Measurements from ENCODE around the gene DTD1. TPM values are rescaled to one million over a fixed set of nuclear protein-coding genes. Genes with fewer than 3 reads are reported as not detected.

DTD1 gene, protein sequence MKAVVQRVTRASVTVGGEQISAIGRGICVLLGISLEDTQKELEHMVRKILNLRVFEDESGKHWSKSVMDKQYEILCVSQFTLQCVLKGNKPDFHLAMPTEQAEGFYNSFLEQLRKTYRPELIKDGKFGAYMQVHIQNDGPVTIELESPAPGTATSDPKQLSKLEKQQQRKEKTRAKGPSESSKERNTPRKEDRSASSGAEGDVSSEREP
- 14.2 and 14.3 TPM in 2 replicates for total RNA-seq (2022)
- Bru-seq, nascent RNA = percentile 45 among the genes with signal in this experiment
- BruChase-seq, experiment 1, labeled RNA remaining after a 6-hour chase = percentile 46 among the genes with signal in this experiment
- percentile 37 among the genes with signal in this experiment for BruChase-seq, experiment 2, labeled RNA remaining after a 2-hour chase
- long read RNA-seq, transcript DTD1-201 (6 exons, 1,387 nt) = major isoform, 26 of 28 reads
- long read RNA-seq, partial matches to known transcripts = 1 of 28 reads
- long read RNA-seq, other reads (novel, unspliced or antisense) = 1 of 28 reads

DNA sequence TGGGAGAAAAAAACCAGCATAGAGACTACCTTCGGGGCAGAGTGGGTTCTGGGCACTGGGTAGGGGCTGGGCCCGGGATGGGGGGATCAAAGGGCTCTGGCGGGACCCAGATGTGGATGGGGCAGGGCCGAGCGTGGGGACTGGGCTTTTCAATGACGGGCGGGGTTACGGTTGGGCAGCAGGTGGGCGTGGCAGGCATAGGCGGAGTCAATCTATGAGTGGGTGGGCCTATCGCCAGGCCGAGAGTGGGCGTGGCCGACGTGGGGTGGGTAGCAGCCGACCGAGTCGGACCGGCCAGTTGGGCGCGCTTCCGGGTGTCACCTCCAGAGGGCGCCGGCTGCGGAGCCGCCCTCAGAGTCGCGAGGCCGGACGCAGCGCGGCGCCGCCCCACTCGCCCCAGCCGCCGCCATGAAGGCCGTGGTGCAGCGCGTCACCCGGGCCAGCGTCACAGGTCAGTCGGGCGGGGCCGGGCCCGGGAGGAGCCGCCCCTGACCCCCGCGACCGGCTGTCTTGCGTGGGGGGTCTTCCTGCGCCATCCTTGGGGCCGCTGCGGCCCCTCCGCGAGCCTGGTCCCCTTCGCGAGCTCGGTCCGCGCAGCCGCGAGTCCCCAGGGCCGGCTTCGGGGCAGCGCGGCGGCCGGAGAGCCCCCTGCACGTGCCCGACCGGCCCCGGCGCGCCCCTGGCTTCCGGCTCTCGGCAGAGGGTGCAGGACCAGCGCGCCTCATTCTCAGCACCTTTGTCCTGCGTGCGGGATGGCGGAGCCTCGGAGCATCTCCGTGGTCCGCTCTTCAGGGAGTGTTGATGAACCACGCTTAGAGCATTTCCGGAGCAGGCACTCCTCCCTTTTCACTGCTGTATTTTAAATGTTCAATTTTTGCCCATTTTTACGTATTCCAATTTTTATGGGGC lies at the start of gene DTD1:
Gene DTD1, plus strand, starts transcription at position 390 of the 909 bp plus-strand sequence. Its CDS starts 19 bp downstream, at position 409.
- intact Hi-C loops (cut with micrococcal nuclease; ENCODE audit: unreplicated experiment) = no loop called here
- CTCF ChIA-PET = no interaction called here
- Mint-ChIP-seq H3K27ac (ENCODE audit: unreplicated experiment) (peak within 1 kb of the TSS; percentile 33), H3K9me3 (ENCODE audit: low read depth, unreplicated experiment) (no peaks in the 10 kb centered on the region), H3K4me3 (ENCODE audit: low read depth, unreplicated experiment) (peak within 1 kb of the TSS; percentile 61), H3K27me3 (ENCODE audit: unreplicated experiment) (no peaks in the 10 kb centered on the region), H3K4me1 (ENCODE audit: low read depth, unreplicated experiment) (no peaks in the 10 kb centered on the region), H3K36me3 (ENCODE audit: insufficient read depth, unreplicated experiment) (peaks cover 18% of the 10 kb centered on the region)
- peak; percentile 80 for DNase-seq
- no TSS peak for BruUV-seq (replicated peaks)
- TF ChIP-seq, protein P1, sequence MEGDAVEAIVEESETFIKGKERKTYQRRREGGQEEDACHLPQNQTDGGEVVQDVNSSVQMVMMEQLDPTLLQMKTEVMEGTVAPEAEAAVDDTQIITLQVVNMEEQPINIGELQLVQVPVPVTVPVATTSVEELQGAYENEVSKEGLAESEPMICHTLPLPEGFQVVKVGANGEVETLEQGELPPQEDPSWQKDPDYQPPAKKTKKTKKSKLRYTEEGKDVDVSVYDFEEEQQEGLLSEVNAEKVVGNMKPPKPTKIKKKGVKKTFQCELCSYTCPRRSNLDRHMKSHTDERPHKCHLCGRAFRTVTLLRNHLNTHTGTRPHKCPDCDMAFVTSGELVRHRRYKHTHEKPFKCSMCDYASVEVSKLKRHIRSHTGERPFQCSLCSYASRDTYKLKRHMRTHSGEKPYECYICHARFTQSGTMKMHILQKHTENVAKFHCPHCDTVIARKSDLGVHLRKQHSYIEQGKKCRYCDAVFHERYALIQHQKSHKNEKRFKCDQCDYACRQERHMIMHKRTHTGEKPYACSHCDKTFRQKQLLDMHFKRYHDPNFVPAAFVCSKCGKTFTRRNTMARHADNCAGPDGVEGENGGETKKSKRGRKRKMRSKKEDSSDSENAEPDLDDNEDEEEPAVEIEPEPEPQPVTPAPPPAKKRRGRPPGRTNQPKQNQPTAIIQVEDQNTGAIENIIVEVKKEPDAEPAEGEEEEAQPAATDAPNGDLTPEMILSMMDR (IDR thresholded peaks at IDR 0.05; ENCODE audit: unreplicated experiment) = no peak

DNA sequence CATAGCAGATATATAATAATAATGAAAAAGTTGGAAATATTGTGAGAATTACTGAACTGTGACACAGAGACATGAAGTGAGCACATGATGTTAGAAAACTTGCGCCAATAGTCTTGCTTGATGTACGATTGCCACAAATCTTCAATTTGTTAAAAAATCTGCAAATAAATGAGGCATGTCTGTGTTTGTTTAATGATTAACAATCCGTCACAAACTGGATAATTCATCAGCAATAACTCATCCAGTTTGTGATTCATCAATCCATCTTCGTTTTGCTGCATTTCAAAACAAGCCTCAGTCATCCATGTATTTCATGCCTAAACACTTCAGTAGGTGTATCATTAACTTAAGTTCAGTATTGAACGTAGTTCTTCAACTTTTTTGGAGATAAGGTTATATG lies 46.1 kb upstream of the DTD1 start:
- H3K27ac Mint-ChIP-seq (ENCODE audit: unreplicated experiment) = no peak overlapping the region
- CTCF ChIA-PET = no interaction called here
- intact Hi-C loops (cut with micrococcal nuclease; ENCODE audit: unreplicated experiment) = no loop called here
- DNase-seq = no peak
- TF ChIP-seq, protein P1 (IDR thresholded peaks at IDR 0.05; ENCODE audit: unreplicated experiment) = no peak
- no peaks in the 10 kb centered on the region for H3K9me3 Mint-ChIP-seq (ENCODE audit: low read depth, unreplicated experiment)
- BruUV-seq (replicated peaks) = no TSS peak
- H3K4me1 Mint-ChIP-seq (ENCODE audit: low read depth, unreplicated experiment) = no peaks in the 10 kb centered on the region
- H3K36me3 Mint-ChIP-seq (ENCODE audit: insufficient read depth, unreplicated experiment) = peaks cover 9% of the 10 kb centered on the region
- H3K27me3 Mint-ChIP-seq (ENCODE audit: unreplicated experiment) = no peaks in the 10 kb centered on the region
- no peak overlapping the region for H3K4me3 Mint-ChIP-seq (ENCODE audit: low read depth, unreplicated experiment)

DNA sequence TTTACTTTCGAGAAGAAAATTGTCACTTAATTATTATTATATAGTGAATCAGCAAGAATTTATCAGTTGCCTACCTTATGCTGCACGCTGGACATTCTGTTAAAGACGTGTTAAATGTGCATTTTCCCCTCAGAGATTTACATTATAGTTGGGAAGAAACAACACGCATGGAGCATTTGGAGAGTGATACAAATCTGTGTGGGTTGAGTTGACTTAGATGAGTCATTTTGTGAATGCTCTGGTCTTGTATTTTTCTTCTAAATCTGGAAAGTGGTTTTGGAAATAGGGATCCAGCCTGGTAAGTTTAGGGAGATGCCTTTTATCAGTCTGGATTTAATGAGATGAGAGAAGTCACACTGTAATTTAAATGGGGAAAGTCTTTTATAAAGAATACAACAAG lies 44.6 kb upstream of the DTD1 start:
- TF ChIP-seq, protein P1 (IDR thresholded peaks at IDR 0.05; ENCODE audit: unreplicated experiment) = no peak
- BruUV-seq (replicated peaks) = no TSS peak
- no peaks in the 10 kb centered on the region for H3K9me3 Mint-ChIP-seq (ENCODE audit: low read depth, unreplicated experiment)
- no peak overlapping the region for H3K27ac Mint-ChIP-seq (ENCODE audit: unreplicated experiment)
- H3K4me3 Mint-ChIP-seq (ENCODE audit: low read depth, unreplicated experiment) = no peak overlapping the region
- H3K4me1 Mint-ChIP-seq (ENCODE audit: low read depth, unreplicated experiment) = no peaks in the 10 kb centered on the region
- CTCF ChIA-PET = interaction anchor here (0.5 kb wide), 1 partner anchor 9 kb away, joined by 3 read pairs; no protein-coding TSS in a partner anchor
- intact Hi-C loops (cut with micrococcal nuclease; ENCODE audit: unreplicated experiment) = no loop called here
- no peaks in the 10 kb centered on the region for H3K27me3 Mint-ChIP-seq (ENCODE audit: unreplicated experiment)
- DNase-seq = no peak
- peaks cover 11% of the 10 kb centered on the region for H3K36me3 Mint-ChIP-seq (ENCODE audit: insufficient read depth, unreplicated experiment)

DNA sequence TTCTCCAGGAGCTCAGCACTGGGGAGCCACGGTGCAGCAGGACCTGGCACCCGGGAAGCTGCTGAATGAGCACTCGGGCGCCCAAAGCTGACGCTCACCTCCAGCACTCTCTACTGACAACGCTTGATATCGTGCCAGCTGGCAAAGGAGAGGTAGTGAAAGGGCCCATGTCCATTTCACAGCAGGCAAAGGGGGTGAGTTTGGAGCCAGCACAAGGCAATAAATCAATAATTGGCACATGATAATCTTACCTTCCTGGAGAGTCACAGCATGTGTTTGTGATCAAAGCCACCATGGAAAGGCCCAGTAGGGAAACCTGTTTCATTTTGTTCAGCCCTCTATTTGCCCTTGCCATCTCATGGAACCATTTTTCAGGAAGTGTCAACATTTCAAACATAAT lies 43.9 kb upstream of the DTD1 start:
- Mint-ChIP-seq H3K36me3 (ENCODE audit: insufficient read depth, unreplicated experiment) (peaks cover 15% of the 10 kb centered on the region), H3K4me1 (ENCODE audit: low read depth, unreplicated experiment) (no peaks in the 10 kb centered on the region), H3K27me3 (ENCODE audit: unreplicated experiment) (no peaks in the 10 kb centered on the region), H3K9me3 (ENCODE audit: low read depth, unreplicated experiment) (no peaks in the 10 kb centered on the region), H3K27ac (ENCODE audit: unreplicated experiment) (no peak overlapping the region), H3K4me3 (ENCODE audit: low read depth, unreplicated experiment) (no peak overlapping the region)
- intact Hi-C loops (cut with micrococcal nuclease; ENCODE audit: unreplicated experiment) = no loop called here
- BruUV-seq (replicated peaks) = no TSS peak
- TF ChIP-seq, protein P1 (IDR thresholded peaks at IDR 0.05; ENCODE audit: unreplicated experiment) = no peak
- CTCF ChIA-PET = interaction anchor here (0.5 kb wide), 1 partner anchor 9 kb away, joined by 3 read pairs; no protein-coding TSS in a partner anchor
- peak; percentile 1 for DNase-seq
